Thyroid gland (tissue), 4 donors: ENCODE results near the gene URB1. TPM values are rescaled to one million over a fixed set of nuclear protein-coding genes. Genes with fewer than 3 reads are reported as not detected.
A peak's percentile ranks its signal among the peaks of the same experiment; 100 is the strongest.

Experiments
- DNase-seq, 2 donors: peaks; one replicate each; pipeline ENCODE4 v3.0.0-alpha.2; 2019
- H3K27ac ChIP-seq, 3 donors: fragments of 200-600 bp; sonication (generic); 1 replicate in 2 of 3; 2 replicates in 1 of 3; pipeline ENCODE4 v1.5.1; 2016 to 2019; ENCODE audit warnings: mild to moderate bottlenecking in 1 of 3, moderate library complexity in 1 of 3
- H3K27me3 ChIP-seq: fragments of 200-600 bp; sonication (generic); one replicate; pipeline ENCODE4 v1.5.1; 2019
- H3K36me3 ChIP-seq, 2 donors: fragments of 200-600 bp; sonication (generic); one replicate each; pipeline ENCODE4 v1.5.1; 2016 to 2019
- H3K4me1 ChIP-seq, 2 donors: fragments of 200-600 bp; sonication (generic); one replicate each; pipeline ENCODE4 v1.5.1; 2017 to 2019
- H3K4me3 ChIP-seq, 3 donors: fragments of 200-600 bp; sonication (generic); replicated peaks in 1 of 3; 1 replicate in 2 of 3; 2 replicates in 1 of 3; pipeline ENCODE4 v1.5.1; 2016; ENCODE audit warnings: mild to moderate bottlenecking in 1 of 3
- H3K9me3 ChIP-seq: fragments of 200-600 bp; sonication (generic); one replicate; pipeline ENCODE4 v1.5.1; 2017
- POLR2A ChIP-seq, 2 donors: fragments of 450-650 bp; IDR thresholded peaks; one replicate each; pipeline ENCODE4 v1.6.1; 2017; ENCODE audit warnings: antibody characterized with exemption in 2 of 2, mild to moderate bottlenecking in 2 of 2, moderate library complexity in 1 of 2
- WGBS, 2 donors: methylation state at CpG; one replicate each; pipeline ENCODE4 v1.1.5; 2017; 5-methylcytosine and 5-hydroxymethylcytosine counted together
- intact Hi-C: fragments of 100-400 bp; cut with DNase I; formaldehyde crosslinking; loops from one replicate; pipeline ENCODE4 v1.15.1; 2023
- total RNA-seq, 4 donors: library from RNA; depleted of rRNA; stranded (reverse); fragments of >200 nt; gene quantifications; one replicate each; pipeline ENCODE4 v1.2.3, GENCODE V29; 2016
- TF ChIP-seq, protein P1 (sequence below), 6 experiments: fragments of 200-600 bp in 3 of 6; fragments of 450-650 bp in 3 of 6; sonication (generic) in 3 of 6; IDR thresholded peaks; one replicate each; pipeline ENCODE4 v1.5.1; 2016 to 2019; ENCODE audit warnings: antibody characterized with exemption in 6 of 6, mild to moderate bottlenecking in 2 of 6, inconsistent platforms in 1 of 6, moderate library complexity in 1 of 6

The URB1 gene
- total RNA-seq, 4 donors from 2014 or later: 13.6 to 23.9 (median 15.8) TPM

DNA sequence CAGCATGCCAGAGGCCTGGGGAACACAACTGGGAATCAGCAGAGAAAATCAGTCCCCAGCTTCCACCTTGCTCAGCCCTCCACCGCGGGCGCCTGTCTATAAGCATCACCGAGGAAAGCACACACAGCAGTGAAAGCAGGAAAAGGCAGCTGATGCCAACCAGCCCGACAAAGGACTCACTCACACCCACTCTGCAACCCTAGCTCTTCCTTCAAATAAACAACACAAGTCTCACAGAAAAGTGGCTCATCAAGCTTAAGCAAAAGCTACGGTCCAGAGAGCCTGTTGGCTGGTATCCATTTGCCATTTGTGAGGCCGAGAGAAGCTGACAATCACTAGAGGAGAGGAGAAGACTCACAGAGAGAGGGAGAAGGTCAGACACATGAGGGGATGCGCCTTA is 67.1 kb downstream of the URB1 start:
- no peaks in the 10 kb centered on the region for H3K27me3 ChIP-seq
- no peak overlapping the region for H3K27ac ChIP-seq
- peaks cover 37 to 42% of the 10 kb centered on the region in 2 donors for H3K36me3 ChIP-seq

DNA sequence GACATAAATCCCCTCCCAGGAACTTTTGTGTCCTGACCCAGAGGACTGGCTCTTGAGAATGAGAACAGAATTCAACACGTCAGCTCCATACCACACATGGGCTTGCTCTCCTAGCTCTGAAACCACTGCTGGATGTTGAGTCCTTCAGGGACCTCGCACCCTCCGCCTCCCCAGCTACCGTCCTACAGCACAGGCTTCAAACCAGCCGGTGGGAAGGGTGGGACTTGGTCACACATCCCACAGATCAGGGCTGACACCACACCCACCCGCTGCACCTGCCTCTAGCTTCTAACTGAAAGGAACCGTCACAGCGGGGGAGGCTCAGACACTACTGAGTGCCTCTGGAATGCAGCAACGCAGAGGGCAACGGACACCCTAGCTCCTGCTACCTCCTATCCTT is 70.1 kb downstream of the URB1 start:
- H3K27me3 ChIP-seq: no peaks in the 10 kb centered on the region
- no peak overlapping the region for H3K27ac ChIP-seq
- intact Hi-C loops: no loop called here
- 94 to 95% methylated on average over 9 to 10 of the region's 10 CpGs for WGBS, 2 donors
- no peak overlapping the region for H3K4me3 ChIP-seq
- peaks cover 53 to 64% of the 10 kb centered on the region in 2 donors for H3K36me3 ChIP-seq
- TF ChIP-seq, protein P1, sequence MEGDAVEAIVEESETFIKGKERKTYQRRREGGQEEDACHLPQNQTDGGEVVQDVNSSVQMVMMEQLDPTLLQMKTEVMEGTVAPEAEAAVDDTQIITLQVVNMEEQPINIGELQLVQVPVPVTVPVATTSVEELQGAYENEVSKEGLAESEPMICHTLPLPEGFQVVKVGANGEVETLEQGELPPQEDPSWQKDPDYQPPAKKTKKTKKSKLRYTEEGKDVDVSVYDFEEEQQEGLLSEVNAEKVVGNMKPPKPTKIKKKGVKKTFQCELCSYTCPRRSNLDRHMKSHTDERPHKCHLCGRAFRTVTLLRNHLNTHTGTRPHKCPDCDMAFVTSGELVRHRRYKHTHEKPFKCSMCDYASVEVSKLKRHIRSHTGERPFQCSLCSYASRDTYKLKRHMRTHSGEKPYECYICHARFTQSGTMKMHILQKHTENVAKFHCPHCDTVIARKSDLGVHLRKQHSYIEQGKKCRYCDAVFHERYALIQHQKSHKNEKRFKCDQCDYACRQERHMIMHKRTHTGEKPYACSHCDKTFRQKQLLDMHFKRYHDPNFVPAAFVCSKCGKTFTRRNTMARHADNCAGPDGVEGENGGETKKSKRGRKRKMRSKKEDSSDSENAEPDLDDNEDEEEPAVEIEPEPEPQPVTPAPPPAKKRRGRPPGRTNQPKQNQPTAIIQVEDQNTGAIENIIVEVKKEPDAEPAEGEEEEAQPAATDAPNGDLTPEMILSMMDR (IDR thresholded peaks at IDR 0.05): no peak
- TF ChIP-seq POLR2A (IDR thresholded peaks at IDR 0.05): no peak
- no peaks in the 10 kb centered on the region for H3K9me3 ChIP-seq
- no peak for DNase-seq
- H3K4me1 ChIP-seq: peaks cover 6 to 7% of the 10 kb centered on the region in 2 donors

More for the DNA sequence above, 67.1 kb downstream of the URB1 start:
- Histone ChIP-seq H3K4me1 (peaks cover 6 to 7% of the 10 kb centered on the region in 2 donors), H3K4me3 (no peak overlapping the region), H3K9me3 (no peaks in the 10 kb centered on the region)
- TF ChIP-seq, protein P1 (IDR thresholded peaks at IDR 0.05): no peak
- TF ChIP-seq POLR2A (IDR thresholded peaks at IDR 0.05): no peak
- WGBS, 2 donors: 51 to 57% methylated on average over 8 of the region's 8 CpGs
- intact Hi-C loops: no loop called here
- peak; percentile 74 to 78 for DNase-seq

DNA sequence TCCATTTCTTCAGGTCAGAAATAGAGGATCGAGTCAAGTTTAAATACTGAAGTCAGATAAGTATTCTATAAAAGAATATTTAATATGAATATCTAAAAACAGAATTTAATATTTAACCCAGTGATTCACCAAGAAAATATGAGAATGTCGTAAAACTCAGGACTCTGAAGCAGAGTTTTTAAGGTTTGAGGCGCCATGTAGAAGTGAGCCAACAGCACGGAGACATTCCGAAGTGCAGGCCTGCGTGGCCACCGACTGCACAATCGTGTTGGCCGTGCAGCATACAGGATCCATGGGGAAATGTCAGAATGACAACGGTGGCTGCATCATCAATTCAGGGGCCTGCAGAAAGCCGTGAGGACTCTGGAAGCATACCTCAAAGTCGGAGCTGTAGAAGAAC is 70.7 kb downstream of the URB1 start:
- WGBS, 2 donors: 96% methylated on average over 12 of the region's 12 CpGs
- Histone ChIP-seq H3K4me1 (peaks cover 6 to 7% of the 10 kb centered on the region in 2 donors), H3K4me3 (no peak overlapping the region), H3K27ac (no peak overlapping the region), H3K9me3 (no peaks in the 10 kb centered on the region), H3K27me3 (no peaks in the 10 kb centered on the region), H3K36me3 (peaks cover 59 to 70% of the 10 kb centered on the region in 2 donors)
- TF ChIP-seq POLR2A (IDR thresholded peaks at IDR 0.05): no peak
- TF ChIP-seq, protein P1 (IDR thresholded peaks at IDR 0.05): no peak
- intact Hi-C loops: no loop called here
- no peak for DNase-seq

DNA sequence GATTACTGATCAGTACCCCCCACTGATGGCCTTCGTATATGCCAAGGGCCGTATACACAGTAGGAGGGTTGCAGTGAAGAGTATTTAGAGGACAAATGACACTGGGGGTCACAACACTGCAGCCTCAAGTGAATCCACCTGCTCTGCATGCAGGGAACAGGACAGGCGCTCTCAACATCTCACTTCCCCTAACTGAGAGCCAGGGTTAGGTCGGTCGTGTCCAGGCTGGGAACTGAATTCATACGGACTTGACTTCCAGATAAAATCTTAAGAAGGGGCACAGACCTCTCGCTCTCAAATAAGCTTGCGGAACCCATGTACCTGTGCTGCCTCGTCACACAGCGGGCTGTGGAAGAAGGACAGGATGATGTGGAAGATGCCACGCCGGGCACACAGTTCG is 71.3 kb downstream of the URB1 start:
- Histone ChIP-seq H3K27ac (no peak overlapping the region), H3K9me3 (no peaks in the 10 kb centered on the region), H3K4me1 (peaks cover 6 to 7% of the 10 kb centered on the region in 2 donors), H3K36me3 (peaks cover 65 to 76% of the 10 kb centered on the region in 2 donors), H3K27me3 (no peaks in the 10 kb centered on the region), H3K4me3 (no peak overlapping the region)
- intact Hi-C loops: no loop called here
- TF ChIP-seq, protein P1 (IDR thresholded peaks at IDR 0.05): no peak
- TF ChIP-seq POLR2A (IDR thresholded peaks at IDR 0.05): no peak
- DNase-seq: no peak
- 96% methylated on average over 12 to 13 of the region's 13 CpGs for WGBS, 2 donors

DNA sequence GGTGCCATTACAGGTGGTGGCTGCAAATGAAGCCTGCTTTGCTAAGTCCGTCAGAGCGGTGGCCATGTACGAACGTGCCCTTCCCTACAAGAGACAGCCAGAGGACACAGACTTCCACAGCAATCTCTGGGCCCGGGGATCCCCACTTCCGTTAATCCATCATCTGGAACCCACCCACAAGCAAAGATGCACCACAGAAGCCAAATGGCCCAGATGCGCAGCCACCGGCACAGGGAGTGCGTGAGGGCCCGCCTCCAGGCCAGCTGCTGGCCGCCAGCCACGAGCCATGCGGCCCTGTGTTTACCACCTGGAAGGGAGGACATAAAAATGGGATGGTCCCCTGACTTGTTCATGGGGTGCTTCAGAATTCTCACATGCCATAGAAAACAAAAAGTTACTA is 72.1 kb downstream of the URB1 start:
- no peak for DNase-seq
- intact Hi-C loops: no loop called here
- no peak overlapping the region for H3K27ac ChIP-seq
- H3K9me3 ChIP-seq: no peaks in the 10 kb centered on the region
- WGBS, 2 donors: 93 to 97% methylated on average over 13 of the region's 13 CpGs
- H3K4me3 ChIP-seq: no peak overlapping the region
- peaks cover 5 to 9% of the 10 kb centered on the region in 2 donors for H3K4me1 ChIP-seq
- H3K27me3 ChIP-seq: no peaks in the 10 kb centered on the region
- H3K36me3 ChIP-seq: peaks cover 71 to 84% of the 10 kb centered on the region in 2 donors
- TF ChIP-seq, protein P1 (IDR thresholded peaks at IDR 0.05): no peak
- TF ChIP-seq POLR2A (IDR thresholded peaks at IDR 0.05): no peak
